ENCODE data around the gene RNF17.
A peak's percentile ranks its signal among the peaks of the same experiment; 100 is the strongest.
"Not testable (repeated sequence)": the region's sequence is repeated elsewhere in the genome, so short reads cannot be mapped to it uniquely, and the experiment has no call there.

Gene RNF17

GRCh38 chr13:24827799-24828198, 63.8 kb downstream of the RNF17 start:
- no peaks in the 10 kb centered on the region for H3K9me2 ChIP-seq (replicated peaks; ENCODE audit: insufficient read depth, low read length)
- no peak overlapping the region for H3K9ac ChIP-seq (ENCODE audit: low read length)
- no peaks in the 10 kb centered on the region for H3K4me1 ChIP-seq (ENCODE audit: low read length)
- H2AFZ ChIP-seq (ENCODE audit: low read length) = no peak overlapping the region
- H3K4me3 ChIP-seq (ENCODE audit: low read length) = no peak overlapping the region
- no peaks in the 10 kb centered on the region for H3K36me3 ChIP-seq (replicated peaks; ENCODE audit: insufficient read depth, low read length)
- no peaks in the 10 kb centered on the region for H3F3A ChIP-seq (ENCODE audit: insufficient read depth, low read length)
- H3K9me3 ChIP-seq (replicated peaks; ENCODE audit: insufficient read depth, low read length) = no peaks in the 10 kb centered on the region
- no peaks in the 10 kb centered on the region for H4K20me1 ChIP-seq (ENCODE audit: insufficient read depth, low read length)
- no peak for DNase-seq
- H3K27ac ChIP-seq (ENCODE audit: low read length) = no peak overlapping the region
- no peaks in the 10 kb centered on the region for H3K79me2 ChIP-seq (ENCODE audit: low read length)
- no peaks in the 10 kb centered on the region for H3K27me3 ChIP-seq (replicated peaks; ENCODE audit: insufficient read depth, low read length)
- TF ChIP-seq CTCF (IDR thresholded peaks at IDR 0.05; ENCODE audit: low read length) = no peak
- no peak for TF ChIP-seq EZH2 (optimal IDR thresholded peaks at IDR 0.05; ENCODE audit: low read depth, low read length)
- H3K4me2 ChIP-seq (ENCODE audit: low read depth, low read length) = no peak overlapping the region

DNA sequence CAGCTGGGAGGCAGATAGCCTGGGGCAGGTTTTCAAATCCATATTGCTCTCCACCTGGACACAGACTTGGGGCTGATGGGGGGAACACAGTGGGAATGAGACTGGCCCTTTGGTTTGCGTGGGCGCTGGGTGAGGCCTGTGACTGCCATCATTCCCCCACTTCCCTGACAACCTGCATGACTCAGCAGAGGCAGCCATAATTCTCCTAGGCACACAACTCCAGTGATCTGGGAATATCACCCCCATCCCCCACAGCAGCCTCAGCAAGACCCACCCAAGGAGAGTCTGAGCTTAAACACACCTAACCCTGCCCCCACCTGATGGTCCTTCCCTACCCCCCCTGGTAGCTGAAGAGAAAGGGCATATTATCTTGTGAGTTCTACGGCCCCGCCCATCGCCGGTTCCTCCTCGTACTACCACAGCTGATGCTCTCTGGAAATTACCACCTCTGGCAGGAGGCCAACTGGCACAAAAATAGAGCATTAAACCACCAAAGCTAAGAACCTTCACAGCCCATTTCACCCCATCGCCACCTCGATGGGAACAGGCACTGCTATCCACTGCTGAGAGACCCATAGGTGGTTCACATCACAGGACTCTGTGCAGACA, 71.0 kb downstream of the RNF17 start:
- Histone ChIP-seq H4K20me1 (ENCODE audit: insufficient read depth, low read length) (no peaks in the 10 kb centered on the region), H3K79me2 (ENCODE audit: low read length) (no peaks in the 10 kb centered on the region), H3K4me2 (ENCODE audit: low read depth, low read length) (no peak overlapping the region), H3K36me3 (replicated peaks; ENCODE audit: insufficient read depth, low read length) (no peaks in the 10 kb centered on the region), H3K27me3 (replicated peaks; ENCODE audit: insufficient read depth, low read length) (no peaks in the 10 kb centered on the region), H2AFZ (ENCODE audit: low read length) (no peak overlapping the region), H3K4me3 (ENCODE audit: low read length) (no peak overlapping the region), H3K9me3 (replicated peaks; ENCODE audit: insufficient read depth, low read length) (no peaks in the 10 kb centered on the region), H3K9ac (ENCODE audit: low read length) (no peak overlapping the region), H3F3A (ENCODE audit: insufficient read depth, low read length) (no peaks in the 10 kb centered on the region), H3K27ac (ENCODE audit: low read length) (peak overlapping the region; percentile 23; the same call in 1 of the 2 replicates), H3K9me2 (replicated peaks; ENCODE audit: insufficient read depth, low read length) (no peaks in the 10 kb centered on the region), H3K4me1 (ENCODE audit: low read length) (no peaks in the 10 kb centered on the region)
- DNase-seq = peak; percentile 77
- TF ChIP-seq CTCF (IDR thresholded peaks at IDR 0.05; ENCODE audit: low read length) (no peak), EZH2 (optimal IDR thresholded peaks at IDR 0.05; ENCODE audit: low read depth, low read length) (no peak), EZH2phosphoT487 (IDR thresholded peaks at IDR 0.05; ENCODE audit: low read length) (no peak)

DNA sequence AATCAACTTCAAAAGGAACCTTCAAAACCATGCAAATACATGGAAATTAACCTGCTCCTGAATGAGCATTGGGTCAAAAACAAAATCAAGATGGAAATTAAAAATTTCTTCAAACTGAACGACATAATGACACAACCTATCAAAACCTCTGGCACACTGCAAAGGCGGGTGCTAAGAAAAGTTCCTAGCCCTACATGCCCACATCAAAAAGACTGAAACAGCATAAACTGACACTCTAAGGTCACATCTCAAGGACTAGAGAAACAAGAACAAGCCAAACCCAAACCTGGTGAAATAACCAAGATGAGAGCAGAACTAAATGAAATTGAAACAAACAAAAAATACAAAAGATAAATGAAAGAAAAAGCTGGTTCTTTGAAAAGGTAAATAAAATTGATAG, 73.6 kb downstream of the RNF17 start:
- H2AFZ ChIP-seq (ENCODE audit: low read length); H3K27me3 ChIP-seq (replicated peaks; ENCODE audit: insufficient read depth, low read length); H3F3A ChIP-seq (ENCODE audit: insufficient read depth, low read length); H3K4me1 ChIP-seq (ENCODE audit: low read length); H3K9me3 ChIP-seq (replicated peaks; ENCODE audit: insufficient read depth, low read length); H3K9me2 ChIP-seq (replicated peaks; ENCODE audit: insufficient read depth, low read length); H3K4me2 ChIP-seq (ENCODE audit: low read depth, low read length); H3K9ac ChIP-seq (ENCODE audit: low read length); H3K4me3 ChIP-seq (ENCODE audit: low read length); H3K36me3 ChIP-seq (replicated peaks; ENCODE audit: insufficient read depth, low read length); H4K20me1 ChIP-seq (ENCODE audit: insufficient read depth, low read length); H3K79me2 ChIP-seq (ENCODE audit: low read length); H3K27ac ChIP-seq (ENCODE audit: low read length): not testable (repeated sequence)
- peak; percentile 73 for DNase-seq

DNA sequence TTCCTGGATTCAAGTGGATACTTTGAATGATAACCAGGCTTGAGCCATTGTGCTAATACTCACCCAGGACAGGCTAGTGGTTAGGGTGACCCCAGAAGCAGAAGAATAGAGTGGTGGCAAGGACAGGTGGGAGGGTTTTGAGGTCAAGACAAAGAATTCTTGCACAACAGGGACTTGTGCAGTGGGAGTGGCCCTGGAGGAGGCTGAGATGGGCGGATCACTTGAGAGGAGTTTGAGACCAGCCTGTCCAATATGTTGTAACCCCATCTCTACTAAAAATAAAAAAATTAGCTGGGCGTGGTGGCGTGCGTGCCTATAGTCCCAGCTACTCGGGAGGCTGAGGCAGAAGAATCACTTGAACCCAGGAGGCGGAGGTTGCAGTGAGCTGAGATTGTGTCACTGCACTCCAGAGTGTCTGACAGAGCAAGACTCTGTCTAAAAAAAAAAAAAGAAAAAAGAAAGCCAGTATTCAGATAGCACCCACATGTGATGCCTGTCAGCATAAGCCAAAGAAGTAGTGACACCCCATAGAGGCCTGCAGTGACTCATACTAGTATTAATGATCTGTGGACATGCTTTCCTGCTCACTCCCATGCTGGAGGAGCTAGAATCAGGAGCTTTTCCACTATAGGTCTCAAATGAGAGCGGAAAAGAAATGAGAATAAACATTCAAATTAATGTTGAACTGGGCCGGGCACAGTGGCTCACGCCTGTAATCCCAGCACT, 78.7 kb downstream of the RNF17 start:
- TF ChIP-seq EZH2 (optimal IDR thresholded peaks at IDR 0.05; ENCODE audit: low read depth, low read length) (no peak), CTCF (IDR thresholded peaks at IDR 0.05; ENCODE audit: low read length) (no peak), EZH2phosphoT487 (IDR thresholded peaks at IDR 0.05; ENCODE audit: low read length) (no peak)
- Histone ChIP-seq H3K27me3 (replicated peaks; ENCODE audit: insufficient read depth, low read length) (no peaks in the 10 kb centered on the region), H4K20me1 (ENCODE audit: insufficient read depth, low read length) (no peaks in the 10 kb centered on the region), H3K9me3 (replicated peaks; ENCODE audit: insufficient read depth, low read length) (no peaks in the 10 kb centered on the region), H3K36me3 (replicated peaks; ENCODE audit: insufficient read depth, low read length) (no peaks in the 10 kb centered on the region), H3K79me2 (ENCODE audit: low read length) (no peaks in the 10 kb centered on the region), H3K4me2 (ENCODE audit: low read depth, low read length) (no peak overlapping the region), H2AFZ (ENCODE audit: low read length) (no peak overlapping the region), H3K4me1 (ENCODE audit: low read length) (no peaks in the 10 kb centered on the region), H3F3A (ENCODE audit: insufficient read depth, low read length) (no peaks in the 10 kb centered on the region), H3K4me3 (ENCODE audit: low read length) (no peak overlapping the region), H3K9ac (ENCODE audit: low read length) (no peak overlapping the region), H3K27ac (ENCODE audit: low read length) (no peak overlapping the region), H3K9me2 (replicated peaks; ENCODE audit: insufficient read depth, low read length) (no peaks in the 10 kb centered on the region)
- no peak for DNase-seq

Measured in MM.1S (cell line).